Ramos (cell line): ENCODE measurements around the gene SPRED2.
"Not testable (repeated sequence)": the region's sequence is repeated elsewhere in the genome, so short reads cannot be mapped to it uniquely, and the experiment has no call there.

Experiments used
- in situ Hi-C: fragments of 300-500 bp; cut with MboI; formaldehyde crosslinking; loops from one replicate; pipeline ENCODE4 v1.14.3; 2022; ENCODE audit warnings: low sequenced_read_pairs; ENCODE audit not compliant: unreplicated experiment

Gene SPRED2

GRCh38 chr2:65353927-65354326, 78.5 kb downstream of the SPRED2 start:
- in situ Hi-C loops: no loop called here

GRCh38 chr2:65353046-65353445, 79.4 kb downstream of the SPRED2 start:
- in situ Hi-C loops: no loop called here

GRCh38 chr2:65351948-65352595, 80.3 kb downstream of the SPRED2 start:
- in situ Hi-C loops: no loop called here

DNA sequence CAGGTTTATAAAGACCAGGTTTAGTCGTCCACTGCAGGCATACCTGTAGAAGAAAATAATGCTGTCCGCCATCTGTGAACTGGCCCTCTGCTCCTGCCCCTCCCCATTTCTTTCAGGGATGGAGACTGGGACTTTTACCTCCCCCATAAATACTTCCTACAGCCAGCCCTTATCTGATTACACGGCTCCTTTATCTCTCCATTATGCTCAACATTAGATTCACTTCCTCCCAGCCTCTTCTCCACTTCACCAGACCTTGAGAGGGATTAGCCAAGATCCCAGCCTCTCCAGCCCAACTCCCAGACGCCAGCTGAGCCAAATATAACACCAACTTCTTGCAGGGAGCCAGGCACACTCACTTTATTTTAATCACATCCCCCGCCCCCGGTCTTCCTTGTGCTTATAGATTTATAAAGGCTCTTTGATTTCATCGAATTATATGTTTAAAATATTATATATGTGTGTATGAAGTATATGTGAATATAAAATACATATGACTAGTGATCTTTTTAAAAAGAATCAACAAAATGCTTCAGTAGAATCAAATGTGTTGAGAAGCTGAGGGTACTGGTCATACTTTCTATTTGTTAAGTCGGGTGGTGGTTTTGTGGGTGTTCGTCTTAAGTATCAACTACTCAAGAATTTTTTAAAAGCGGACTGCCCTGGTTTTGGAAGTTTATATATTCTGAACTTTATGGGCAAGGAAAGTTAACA, 81.0 kb downstream of the SPRED2 start:
- in situ Hi-C loops: no loop called here

- in situ Hi-C loops: no loop called here
These were observed 81.7 kb downstream of the SPRED2 start for GRCh38 chr2:65350651-65351056.

DNA sequence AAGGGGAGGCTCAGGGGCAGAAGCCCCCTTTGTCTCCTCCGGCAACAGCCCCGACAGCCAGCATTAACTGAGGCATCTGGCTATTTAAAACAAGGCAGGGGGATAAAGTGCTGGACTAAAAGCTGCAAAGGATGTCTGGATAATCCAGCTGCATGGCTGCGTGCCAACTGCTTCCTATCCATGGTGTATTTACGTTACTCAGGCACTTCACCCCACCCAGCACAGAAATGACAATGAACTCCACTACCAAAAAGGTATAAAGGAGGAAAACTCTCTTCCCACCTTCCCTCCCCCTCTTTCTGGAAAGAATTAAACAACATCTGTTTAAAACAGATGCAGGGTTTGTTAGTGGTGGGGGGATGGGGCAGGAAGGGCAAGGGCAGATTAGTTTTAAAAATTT, 82.5 kb downstream of the SPRED2 start:
- in situ Hi-C loops: no loop called here

GRCh38 chr2:65347913-65348312, 84.5 kb downstream of the SPRED2 start:
- in situ Hi-C loops: no loop called here

DNA sequence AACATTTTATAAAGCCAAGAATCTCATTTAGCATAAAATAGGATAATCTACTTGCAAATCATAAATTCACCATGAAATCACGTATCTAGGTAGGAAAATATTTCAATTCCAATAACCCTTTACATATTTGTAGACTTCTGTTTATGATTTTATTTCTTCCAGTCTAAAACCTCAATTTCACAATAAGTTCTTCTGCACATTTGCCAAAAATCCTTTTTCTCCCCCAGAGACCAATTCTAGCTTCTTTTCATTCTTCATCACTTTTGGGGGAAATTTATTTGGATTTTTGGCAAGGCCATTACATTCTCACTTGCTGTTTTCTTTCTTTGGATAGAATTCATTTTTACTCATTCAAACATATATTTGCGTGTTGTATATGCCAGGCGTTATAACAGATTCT, 86.8 kb downstream of the SPRED2 start:
- in situ Hi-C loops: no loop called here

GRCh38 chr2:65344689-65345088, 87.7 kb downstream of the SPRED2 start:
- in situ Hi-C loops: no loop called here

- in situ Hi-C loops: no loop called here
These were observed 88.2 kb downstream of the SPRED2 start for GRCh38 chr2:65344182-65344581.

DNA sequence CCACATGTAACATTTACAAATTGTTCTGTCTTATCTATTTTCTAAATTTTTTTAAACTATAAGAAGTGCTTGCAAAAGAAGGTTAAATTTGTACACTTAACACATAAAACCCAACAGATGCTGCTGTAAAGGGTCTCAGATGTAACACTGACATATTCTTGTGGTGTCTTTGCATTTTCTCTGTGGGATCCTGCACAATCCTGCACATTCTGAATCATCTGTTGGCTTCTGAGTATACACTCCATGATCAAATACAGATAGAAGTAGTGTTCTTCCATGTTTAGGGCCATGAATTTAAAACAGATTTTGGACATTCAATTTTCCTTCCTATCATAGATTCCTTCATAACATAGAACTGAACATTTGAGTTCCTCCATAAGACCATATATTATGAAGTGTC, 89.0 kb downstream of the SPRED2 start:
- in situ Hi-C loops: no loop called here

DNA sequence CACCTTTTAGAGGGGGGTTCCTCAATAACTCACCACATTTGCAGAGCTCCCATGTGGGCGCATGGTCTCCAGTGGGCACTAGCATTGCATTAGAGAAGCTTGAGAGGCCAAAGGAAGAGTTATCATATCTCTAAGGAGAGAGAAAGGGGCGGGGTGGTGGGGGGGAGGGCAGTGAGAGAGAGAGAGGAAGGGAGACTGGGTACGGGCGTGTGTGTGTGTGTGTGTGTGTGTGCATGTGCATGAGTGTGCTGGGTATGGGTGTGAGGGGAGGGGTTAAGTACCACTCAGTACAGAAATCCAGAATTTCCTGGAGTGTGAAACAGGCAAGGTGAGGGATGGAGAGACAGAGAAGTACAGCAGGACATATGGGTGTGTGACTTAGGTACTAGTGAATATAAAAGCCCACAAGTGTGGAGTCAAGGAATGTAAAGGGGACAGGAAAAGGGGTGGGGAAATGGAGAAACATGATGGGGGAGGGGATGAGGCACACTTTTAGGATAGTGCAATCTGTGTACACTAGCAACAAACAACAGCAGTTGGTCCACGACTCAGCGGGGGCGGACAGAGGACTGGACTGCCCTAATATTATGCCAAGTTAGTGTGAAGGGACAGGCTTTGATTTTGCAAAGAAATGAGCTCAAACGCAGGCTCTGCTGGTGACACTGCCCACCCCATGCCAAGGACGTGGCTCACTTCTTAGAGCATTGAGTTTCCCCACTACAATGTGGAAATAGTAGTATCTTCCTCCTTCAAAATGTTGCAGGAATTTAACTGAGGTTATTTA, 91.3 kb downstream of the SPRED2 start:
- in situ Hi-C loops: no loop called here

DNA sequence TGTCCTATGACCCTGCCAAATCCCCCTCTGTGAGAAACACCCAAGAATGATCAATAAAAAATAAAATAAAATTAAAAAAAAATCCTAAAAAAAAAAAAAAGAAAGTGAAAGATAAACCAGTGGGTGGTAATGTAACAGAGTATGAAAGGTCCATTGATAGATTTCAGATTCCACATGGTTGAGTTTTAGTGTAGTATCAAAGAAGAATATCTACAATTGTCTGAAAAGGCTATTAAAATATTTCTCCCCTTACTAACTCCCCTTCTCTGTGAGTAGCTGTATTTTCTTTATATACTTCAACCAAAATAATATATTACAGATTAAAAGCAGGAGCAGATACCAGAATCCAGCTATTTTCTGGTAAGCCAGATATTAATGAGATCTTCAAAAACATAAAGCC, 92.8 kb downstream of the SPRED2 start:
- in situ Hi-C loops: no loop called here

DNA sequence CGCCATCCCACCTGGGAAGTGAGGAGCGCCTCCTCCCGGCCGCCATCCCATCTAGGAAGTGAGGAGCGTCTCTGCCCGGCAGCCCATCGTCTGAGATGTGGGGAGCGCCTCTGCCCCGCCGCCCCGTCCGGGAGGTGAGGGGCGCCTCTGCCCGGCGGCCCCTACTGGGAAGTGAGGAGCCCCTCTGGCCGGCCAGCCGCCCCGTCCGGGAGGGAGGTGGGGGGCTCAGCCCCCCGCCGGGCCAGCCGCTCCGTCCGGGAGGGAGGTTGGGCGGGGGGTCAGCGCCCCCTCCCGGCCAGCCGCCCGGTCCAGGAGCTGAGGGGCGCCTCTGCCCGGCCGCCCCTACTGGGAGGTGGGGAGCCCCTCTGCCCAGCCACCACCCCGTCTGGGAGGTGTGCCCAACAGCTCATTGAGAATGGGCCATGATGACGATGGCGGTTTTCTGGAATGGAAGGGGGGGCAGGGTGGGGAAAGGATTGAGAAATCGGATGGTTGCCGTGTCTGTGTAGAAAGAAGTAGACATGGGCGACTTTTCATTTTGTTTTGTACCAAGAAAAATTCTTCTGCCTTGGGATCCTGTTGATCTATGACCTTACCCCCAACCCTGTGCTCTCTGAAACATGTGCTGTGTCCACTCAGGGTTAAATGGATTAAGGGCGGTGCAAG, 93.4 kb downstream of the SPRED2 start:
- in situ Hi-C loops: not testable (repeated sequence)

DNA sequence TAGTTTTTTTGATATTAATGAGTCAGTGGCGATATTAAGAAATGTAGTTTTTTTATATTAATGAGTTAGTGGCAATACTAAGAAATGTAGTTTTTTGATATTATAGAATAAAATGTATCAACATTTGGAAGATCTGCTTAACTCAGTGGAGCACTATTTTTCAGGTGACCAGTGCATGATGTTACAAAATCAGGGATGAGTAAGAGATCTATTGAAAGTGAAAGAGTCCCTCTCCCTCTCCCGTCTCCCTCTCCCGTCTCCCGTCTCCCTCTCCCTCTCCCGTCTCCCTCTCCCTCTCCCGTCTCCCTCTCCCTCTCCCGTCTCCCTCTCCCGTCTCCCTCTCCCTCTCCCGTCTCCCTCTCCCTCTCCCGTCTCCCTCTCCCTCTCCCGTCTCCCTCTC, 94.5 kb downstream of the SPRED2 start:
- in situ Hi-C loops: not testable (repeated sequence)

DNA sequence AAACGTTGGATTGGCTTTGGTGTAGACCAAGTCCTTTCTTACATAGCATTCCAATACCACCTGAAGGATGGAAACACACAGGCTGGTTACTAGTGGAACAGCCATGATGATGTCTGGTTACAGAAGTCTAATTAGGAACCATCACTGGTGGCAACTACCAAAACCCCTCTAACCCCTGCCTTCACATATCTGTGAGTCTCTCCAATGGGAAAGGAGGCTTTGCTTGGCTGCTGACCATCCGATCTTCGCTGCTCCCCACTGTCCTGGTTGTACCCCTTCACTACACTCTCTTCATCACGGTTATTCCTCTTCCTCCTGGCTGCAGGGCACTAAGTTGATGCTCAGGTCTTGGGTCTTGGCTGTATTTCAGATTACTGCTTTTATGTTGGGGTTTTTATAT, 97.7 kb downstream of the SPRED2 start:
- in situ Hi-C loops: no loop called here

- in situ Hi-C loops: no loop called here
These were observed 100.9 kb downstream of the SPRED2 start for GRCh38 chr2:65331336-65332025.

DNA sequence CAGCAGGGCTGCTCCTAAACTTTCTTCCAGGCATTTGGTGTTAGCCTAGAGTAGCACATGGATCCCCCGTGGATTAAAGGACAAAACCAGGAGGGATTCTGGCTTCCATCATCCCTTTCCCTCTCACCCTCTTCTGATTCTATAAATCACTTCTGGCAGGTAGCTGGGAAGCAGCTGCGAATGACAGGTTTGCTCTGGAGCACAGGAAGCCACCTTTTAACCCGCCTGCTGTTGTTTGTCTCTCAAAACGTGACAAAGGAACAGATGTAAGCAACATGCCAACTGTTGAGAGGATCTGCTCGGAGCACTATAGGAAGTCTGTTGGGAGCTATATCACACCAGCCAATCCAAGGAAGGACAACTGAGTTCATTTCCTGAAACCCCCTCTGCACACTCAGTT, 102.9 kb downstream of the SPRED2 start:
- in situ Hi-C loops: no loop called here

- in situ Hi-C loops: no loop called here
These were observed 106.1 kb downstream of the SPRED2 start for GRCh38 chr2:65326276-65326675.

DNA sequence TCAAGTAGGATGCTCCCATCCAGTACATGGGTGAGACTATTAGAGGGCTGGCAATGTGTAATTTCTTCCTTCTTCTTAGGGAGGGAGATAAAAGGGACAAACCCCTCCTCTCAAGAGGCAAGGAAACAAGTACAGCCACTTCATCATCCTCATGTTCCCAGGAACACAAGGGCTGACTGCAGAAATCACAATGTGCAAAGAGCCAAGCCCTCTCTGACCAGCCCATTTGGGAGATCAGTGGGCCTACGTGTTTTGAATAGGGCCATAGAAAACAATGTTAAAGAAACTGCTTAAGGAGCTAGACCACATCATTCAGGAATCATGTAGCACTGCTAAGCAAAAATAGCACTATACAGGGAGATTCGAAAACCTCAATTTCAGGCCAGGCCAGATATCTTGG, 107.3 kb downstream of the SPRED2 start:
- in situ Hi-C loops: no loop called here
